Peyer's patch (tissue), 4 donors: ENCODE data around the gene NAA10. TPM values are rescaled to one million over a fixed set of nuclear protein-coding genes. Genes with fewer than 3 reads are reported as not detected.

Experiments
- DNase-seq, 3 donors: peaks; one replicate each; pipeline ENCODE4 v3.0.0-alpha.2; 2017 to 2019
- H3K27ac ChIP-seq, 4 donors: fragments of 200-600 bp; sonication (generic); one replicate each; pipeline ENCODE4 v1.5.1; 2016 to 2019
- H3K27me3 ChIP-seq, 2 donors: fragments of 200-600 bp; sonication (generic); one replicate each; pipeline ENCODE4 v1.5.1; 2019
- H3K36me3 ChIP-seq, 3 donors: fragments of 200-600 bp; sonication (generic); one replicate each; pipeline ENCODE4 v1.5.1; 2016 to 2019
- H3K4me1 ChIP-seq, 4 donors: fragments of 200-600 bp; sonication (generic); one replicate each; pipeline ENCODE4 v1.5.1; 2016 to 2019
- H3K4me3 ChIP-seq, 4 donors: fragments of 200-600 bp; sonication (generic); 1 replicate in 3 of 4; 2 replicates in 1 of 4; pipeline ENCODE4 v1.5.1; 2016 to 2019; ENCODE audit warnings: mild to moderate bottlenecking in 1 of 4
- H3K9me3 ChIP-seq, 4 donors: fragments of 200-600 bp; sonication (generic); one replicate each; pipeline ENCODE4 v1.5.1; 2016 to 2019; ENCODE audit warnings: mild to moderate bottlenecking in 1 of 4
- POLR2A ChIP-seq, 2 donors: fragments of 450-650 bp; IDR thresholded peaks; one replicate each; pipeline ENCODE4 v1.5.1; 2017; ENCODE audit warnings: antibody characterized with exemption in 2 of 2, mild to moderate bottlenecking in 2 of 2, moderate library complexity in 2 of 2
- total RNA-seq, 4 donors: library from RNA; depleted of rRNA; stranded (reverse); fragments of >200 nt; gene quantifications; one replicate each; pipeline ENCODE4 v1.1.0, GENCODE V29; 2016
- TF ChIP-seq, protein P1 (sequence below), 6 experiments: fragments of 450-650 bp in 4 of 6; fragments of 200-600 bp in 2 of 6; sonication (generic) in 1 of 6; IDR thresholded peaks; one replicate each; pipeline ENCODE4 v1.5.1; 2017 to 2019; ENCODE audit warnings: antibody characterized with exemption in 6 of 6, mild to moderate bottlenecking in 3 of 6, moderate library complexity in 1 of 6

Gene NAA10
- total RNA-seq, 4 donors from 2014 or later: 32.9 to 118 (median 54.1) TPM

- Histone ChIP-seq H3K36me3 (peaks cover 0 to 34% (median 0%) of the 10 kb centered on the region in 3 donors), H3K27me3 (no peaks in the 10 kb centered on the region), H3K9me3 (no peaks in the 10 kb centered on the region), H3K27ac (no peak overlapping the region), H3K4me1 (peaks cover 0 to 41% (median 15%) of the 10 kb centered on the region in 4 donors), H3K4me3 (no peak overlapping the region)
- TF ChIP-seq, protein P1, sequence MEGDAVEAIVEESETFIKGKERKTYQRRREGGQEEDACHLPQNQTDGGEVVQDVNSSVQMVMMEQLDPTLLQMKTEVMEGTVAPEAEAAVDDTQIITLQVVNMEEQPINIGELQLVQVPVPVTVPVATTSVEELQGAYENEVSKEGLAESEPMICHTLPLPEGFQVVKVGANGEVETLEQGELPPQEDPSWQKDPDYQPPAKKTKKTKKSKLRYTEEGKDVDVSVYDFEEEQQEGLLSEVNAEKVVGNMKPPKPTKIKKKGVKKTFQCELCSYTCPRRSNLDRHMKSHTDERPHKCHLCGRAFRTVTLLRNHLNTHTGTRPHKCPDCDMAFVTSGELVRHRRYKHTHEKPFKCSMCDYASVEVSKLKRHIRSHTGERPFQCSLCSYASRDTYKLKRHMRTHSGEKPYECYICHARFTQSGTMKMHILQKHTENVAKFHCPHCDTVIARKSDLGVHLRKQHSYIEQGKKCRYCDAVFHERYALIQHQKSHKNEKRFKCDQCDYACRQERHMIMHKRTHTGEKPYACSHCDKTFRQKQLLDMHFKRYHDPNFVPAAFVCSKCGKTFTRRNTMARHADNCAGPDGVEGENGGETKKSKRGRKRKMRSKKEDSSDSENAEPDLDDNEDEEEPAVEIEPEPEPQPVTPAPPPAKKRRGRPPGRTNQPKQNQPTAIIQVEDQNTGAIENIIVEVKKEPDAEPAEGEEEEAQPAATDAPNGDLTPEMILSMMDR (IDR thresholded peaks at IDR 0.05): no peak
- TF ChIP-seq POLR2A (IDR thresholded peaks at IDR 0.05): no peak
- no peak for DNase-seq
Measured at GRCh38 chrX:153965406-153965805, 30.6 kb upstream of the NAA10 start.

- no peaks in the 10 kb centered on the region for H3K27me3 ChIP-seq
- H3K4me3 ChIP-seq: no peak overlapping the region
- no peak for DNase-seq
- TF ChIP-seq POLR2A (IDR thresholded peaks at IDR 0.05): no peak
- TF ChIP-seq, protein P1 (IDR thresholded peaks at IDR 0.05): no peak
- no peak overlapping the region for H3K27ac ChIP-seq
- H3K4me1 ChIP-seq: peaks cover 0 to 35% (median 10%) of the 10 kb centered on the region in 4 donors
- peaks cover 0 to 47% (median 0%) of the 10 kb centered on the region in 3 donors for H3K36me3 ChIP-seq
- no peaks in the 10 kb centered on the region for H3K9me3 ChIP-seq
Measured at GRCh38 chrX:153964105-153964504, 29.3 kb upstream of the NAA10 start.

DNA sequence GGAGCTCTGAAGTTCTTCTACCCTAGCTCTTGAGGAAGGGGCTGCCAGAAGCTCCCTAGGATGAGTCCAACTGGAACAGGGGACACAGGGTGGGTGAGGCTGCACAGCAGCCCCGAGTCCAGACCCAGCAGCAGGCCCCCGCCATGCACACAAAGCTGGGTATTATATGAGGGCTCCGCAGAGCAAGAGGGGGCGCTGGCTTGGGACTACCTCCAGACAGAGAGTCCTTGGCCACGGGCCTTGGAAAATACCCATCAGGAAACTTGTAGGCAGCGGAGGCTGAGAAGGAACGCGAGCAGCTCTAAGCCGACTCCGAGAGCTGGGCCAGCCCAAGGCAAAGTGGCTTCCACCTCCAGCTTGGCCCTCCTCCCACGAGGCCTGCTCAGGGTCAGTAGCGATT is 28.7 kb upstream of the NAA10 start:
- Histone ChIP-seq H3K4me1 (peaks cover 0 to 29% (median 10%) of the 10 kb centered on the region in 4 donors), H3K36me3 (peaks cover 0 to 53% (median 0%) of the 10 kb centered on the region in 3 donors), H3K27ac (no peak overlapping the region), H3K4me3 (no peak overlapping the region), H3K27me3 (no peaks in the 10 kb centered on the region), H3K9me3 (no peaks in the 10 kb centered on the region)
- TF ChIP-seq POLR2A (IDR thresholded peaks at IDR 0.05): no peak
- TF ChIP-seq, protein P1 (IDR thresholded peaks at IDR 0.05): no peak
- DNase-seq: no peak

DNA sequence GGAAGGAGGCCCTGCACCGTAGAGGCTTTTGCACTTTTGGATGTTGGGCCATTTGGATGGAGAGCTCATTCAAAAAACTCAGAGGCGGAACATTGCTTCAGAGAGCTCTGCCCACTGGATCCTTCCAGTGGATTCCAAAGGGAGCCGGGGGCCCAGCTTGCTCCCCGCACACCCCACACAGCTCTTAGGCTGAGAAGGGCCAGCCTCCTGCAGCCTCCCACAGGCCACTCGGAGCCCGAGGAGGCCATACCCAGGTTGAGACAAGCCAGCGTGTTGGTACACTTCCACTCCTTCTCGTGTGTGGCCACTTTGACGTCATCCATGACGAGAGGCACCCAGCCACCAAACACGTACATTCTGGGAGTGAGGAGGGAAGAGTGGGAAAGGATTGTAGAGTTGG is 26.5 kb upstream of the NAA10 start:
- no peak for DNase-seq
- Histone ChIP-seq H3K27ac (no peak overlapping the region), H3K9me3 (no peaks in the 10 kb centered on the region), H3K27me3 (no peaks in the 10 kb centered on the region), H3K4me1 (peaks cover 0 to 8% (median 3%) of the 10 kb centered on the region in 4 donors), H3K4me3 (no peak overlapping the region), H3K36me3 (peaks cover 0 to 73% (median 0%) of the 10 kb centered on the region in 3 donors)
- TF ChIP-seq, protein P1 (IDR thresholded peaks at IDR 0.05): no peak
- TF ChIP-seq POLR2A (IDR thresholded peaks at IDR 0.05): no peak

- Histone ChIP-seq H3K36me3 (peaks cover 0 to 78% (median 0%) of the 10 kb centered on the region in 3 donors), H3K9me3 (no peaks in the 10 kb centered on the region), H3K27ac (no peak overlapping the region), H3K4me1 (peaks cover 0 to 3% (median under 1%) of the 10 kb centered on the region in 4 donors), H3K27me3 (no peaks in the 10 kb centered on the region), H3K4me3 (no peak overlapping the region)
- DNase-seq: no peak
- TF ChIP-seq POLR2A (IDR thresholded peaks at IDR 0.05): no peak
- TF ChIP-seq, protein P1 (IDR thresholded peaks at IDR 0.05): no peak
Measured at GRCh38 chrX:153960786-153961185, 25.9 kb upstream of the NAA10 start.

- Histone ChIP-seq H3K4me3 (no peak overlapping the region), H3K9me3 (no peaks in the 10 kb centered on the region), H3K4me1 (no peaks in the 10 kb centered on the region), H3K36me3 (peaks cover 0 to 83% (median 0%) of the 10 kb centered on the region in 3 donors), H3K27me3 (no peaks in the 10 kb centered on the region), H3K27ac (no peak overlapping the region)
- TF ChIP-seq POLR2A (IDR thresholded peaks at IDR 0.05): no peak
- DNase-seq: no peak
Measured at GRCh38 chrX:153960077-153960476, 25.2 kb upstream of the NAA10 start.
